NOMO-1 (cell line): ENCODE data around the gene CEP89.
"Not testable (repeated sequence)": the region's sequence is repeated elsewhere in the genome, so short reads cannot be mapped to it uniquely, and the experiment has no call there.

Source experiments
- DNase-seq, 2 experiments: peaks; one replicate each; lab custom pipeline; 2025; ENCODE audit not compliant: unreplicated experiment in 2 of 2; lab: John Stamatoyannopoulos, UW

Gene CEP89

GRCh38 chr19:32872391-32872790, 99.4 kb downstream of the CEP89 start:
- no peak for DNase-seq

GRCh38 chr19:32870981-32871451, 100.7 kb downstream of the CEP89 start:
- no peak for DNase-seq

- no peak for DNase-seq
These were observed 101.7 kb downstream of the CEP89 start for GRCh38 chr19:32869966-32870573.

- no peak for DNase-seq
These were observed 102.3 kb downstream of the CEP89 start, which contains the start of gene SLC7A9 for GRCh38 chr19:32869369-32869965. TSS of gene SLC7A9 (minus strand) at chr19:32869767. CDS start at chr19:32868534, 1,233 bp downstream.

- no peak for DNase-seq
These were observed 103.4 kb downstream of the CEP89 start for GRCh38 chr19:32868206-32868950.

GRCh38 chr19:32867436-32867835, 104.3 kb downstream of the CEP89 start:
- not testable (repeated sequence) for DNase-seq

- no peak for DNase-seq
These were observed 105.0 kb downstream of the CEP89 start for GRCh38 chr19:32866564-32867265.

- DNase-seq, result no peak
These were observed 105.7 kb downstream of the CEP89 start for GRCh38 chr19:32866061-32866460.

- no peak for DNase-seq
These were observed 106.4 kb downstream of the CEP89 start for GRCh38 chr19:32865326-32865725.

GRCh38 chr19:32864318-32865007, 107.3 kb downstream of the CEP89 start:
- DNase-seq, result no peak

- no peak for DNase-seq
These were observed 107.9 kb downstream of the CEP89 start for GRCh38 chr19:32863841-32864240.

GRCh38 chr19:32863301-32863700, 108.5 kb downstream of the CEP89 start:
- DNase-seq, result no peak

- DNase-seq, result no peak
These were observed 109.0 kb downstream of the CEP89 start for GRCh38 chr19:32862741-32863140.

GRCh38 chr19:32862173-32862572, 109.6 kb downstream of the CEP89 start:
- DNase-seq, result no peak

GRCh38 chr19:32861596-32861995, 110.2 kb downstream of the CEP89 start:
- DNase-seq, result no peak

GRCh38 chr19:32859591-32859990, 112.2 kb downstream of the CEP89 start:
- DNase-seq, result no peak

GRCh38 chr19:32858559-32858958, 113.2 kb downstream of the CEP89 start:
- no peak for DNase-seq

GRCh38 chr19:32858155-32858554, 113.6 kb downstream of the CEP89 start:
- no peak for DNase-seq

GRCh38 chr19:32857584-32857983, 114.2 kb downstream of the CEP89 start:
- no peak for DNase-seq

GRCh38 chr19:32856818-32857217, 114.9 kb downstream of the CEP89 start:
- DNase-seq, result not testable (repeated sequence)

GRCh38 chr19:32852216-32852615, 119.5 kb downstream of the CEP89 start:
- DNase-seq, result no peak
